NCI-H748 treated with DMSO at 0.1 percent for 48 hours (cell line): ENCODE measurements around the gene PTPRCAP.
"Not testable (repeated sequence)": the region's sequence is repeated elsewhere in the genome, so short reads cannot be mapped to it uniquely, and the experiment has no call there.

Experiments
- DNase-seq: peaks from one replicate; lab custom pipeline; 2025; lab: John Stamatoyannopoulos, UW

The PTPRCAP gene

GRCh38 chr11:67440229-67441097 lies 3.0 kb upstream of the PTPRCAP start:
- DNase-seq = no peak

- DNase-seq = no peak
Observed at GRCh38 chr11:67439321-67440228, 2.1 kb upstream of the PTPRCAP start.

GRCh38 chr11:67438158-67438902 lies 848 bp upstream of the PTPRCAP start:
- DNase-seq = no peak

- no peak for DNase-seq
Observed at GRCh38 chr11:67437809-67438157, 301 bp upstream of the PTPRCAP start.

- no peak for DNase-seq
Observed at GRCh38 chr11:67436459-67437081, 912 bp downstream of the PTPRCAP start.

- no peak for DNase-seq
Observed at GRCh38 chr11:67435727-67436458, 1.6 kb downstream of the PTPRCAP start.

- no peak for DNase-seq
Observed at GRCh38 chr11:67435031-67435726, 2.3 kb downstream of the PTPRCAP start.

- DNase-seq = no peak
Observed at GRCh38 chr11:67434395-67434881, 3.0 kb downstream of the PTPRCAP start.

- DNase-seq = no peak
Observed at GRCh38 chr11:67433536-67434394, 3.7 kb downstream of the PTPRCAP start.

GRCh38 chr11:67432655-67433349 lies 4.7 kb downstream of the PTPRCAP start:
- no peak for DNase-seq

GRCh38 chr11:67431346-67432249 lies 5.9 kb downstream of the PTPRCAP start:
- DNase-seq = no peak

GRCh38 chr11:67429722-67430121 lies 7.8 kb downstream of the PTPRCAP start:
- no peak for DNase-seq

- no peak for DNase-seq
Observed at GRCh38 chr11:67429038-67429668, 8.3 kb downstream of the PTPRCAP start.

GRCh38 chr11:67428052-67429001 lies 9.2 kb downstream of the PTPRCAP start, which contains the start of gene RPS6KB2:
Gene RPS6KB2, plus strand, starts transcription at chr11:67428494. Its CDS starts 52 bp downstream, at chr11:67428546.
- peak; percentile 92 for DNase-seq

GRCh38 chr11:67427364-67427859 lies 10.1 kb downstream of the PTPRCAP start:
- DNase-seq = not testable (repeated sequence)
